HG03103 (cell line): ENCODE measurements around the gene RAE1.

Experiments used
- ATAC-seq: cut with Tn5 transposase; IDR thresholded peaks from one replicate; pipeline ENCODE4 v1.9.1; 2021; ENCODE audit warnings: low read depth; ENCODE audit not compliant: unreplicated experiment

RAE1 gene

DNA sequence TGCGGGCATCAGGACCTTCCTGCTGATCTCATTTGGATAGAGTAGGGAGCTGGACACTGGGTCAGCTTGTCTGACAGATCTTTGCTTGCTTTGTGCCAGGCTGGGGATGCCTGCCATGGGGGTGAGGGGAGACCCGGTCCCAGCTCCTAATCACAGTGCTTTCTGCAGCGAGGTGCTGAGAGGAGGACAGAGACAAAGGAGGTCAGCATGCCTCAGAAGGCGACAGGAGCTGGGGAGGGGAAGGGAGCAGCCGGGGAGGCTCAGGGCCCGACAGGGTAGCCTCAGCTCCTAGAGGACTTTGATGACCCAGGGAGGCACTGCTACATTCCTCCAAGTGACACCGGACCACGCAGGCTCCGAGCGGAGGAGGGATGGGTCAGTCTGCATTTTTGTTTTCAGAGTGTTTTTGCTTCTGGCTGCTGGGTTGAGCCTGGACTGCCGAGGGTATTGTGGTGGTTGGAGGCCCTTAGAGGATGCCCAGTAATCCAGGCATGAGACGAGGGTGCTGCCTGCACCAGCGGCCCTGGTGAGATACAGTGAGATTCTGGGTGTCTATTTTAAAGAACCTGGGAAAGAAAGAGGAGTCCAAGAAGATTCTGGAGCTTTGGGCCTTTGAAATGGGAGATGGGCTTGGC is 48.0 kb downstream of the RAE1 start:
- ATAC-seq: no peak

DNA sequence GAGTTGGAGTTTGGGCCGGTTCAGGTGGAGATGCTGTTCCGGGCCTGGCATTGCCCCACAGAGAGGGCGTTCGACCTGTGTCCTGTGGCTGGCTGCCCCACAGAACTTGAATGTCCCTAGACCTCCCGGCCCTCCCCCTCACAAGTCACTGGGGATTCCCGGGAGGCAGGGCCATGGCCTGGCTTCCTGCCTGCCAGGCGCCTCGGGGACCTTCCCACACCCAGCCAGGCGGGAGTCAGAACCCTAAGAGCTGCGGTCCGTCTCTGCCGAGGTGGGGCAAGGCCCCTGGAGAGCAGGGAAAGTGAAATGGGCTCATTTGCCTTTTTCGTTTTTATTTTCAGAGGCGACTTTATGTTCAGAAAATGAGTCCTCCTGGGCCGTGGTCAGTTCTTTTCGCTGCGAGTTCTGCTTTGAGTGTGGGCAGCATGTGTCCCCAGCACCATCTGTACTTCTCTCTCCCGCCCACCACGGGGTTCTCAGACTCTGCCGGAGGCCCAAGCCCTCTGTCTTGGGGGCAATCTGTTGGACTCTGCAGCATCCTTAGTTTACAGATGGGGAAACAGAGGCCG is 48.6 kb downstream of the RAE1 start:
- ATAC-seq: no peak

DNA sequence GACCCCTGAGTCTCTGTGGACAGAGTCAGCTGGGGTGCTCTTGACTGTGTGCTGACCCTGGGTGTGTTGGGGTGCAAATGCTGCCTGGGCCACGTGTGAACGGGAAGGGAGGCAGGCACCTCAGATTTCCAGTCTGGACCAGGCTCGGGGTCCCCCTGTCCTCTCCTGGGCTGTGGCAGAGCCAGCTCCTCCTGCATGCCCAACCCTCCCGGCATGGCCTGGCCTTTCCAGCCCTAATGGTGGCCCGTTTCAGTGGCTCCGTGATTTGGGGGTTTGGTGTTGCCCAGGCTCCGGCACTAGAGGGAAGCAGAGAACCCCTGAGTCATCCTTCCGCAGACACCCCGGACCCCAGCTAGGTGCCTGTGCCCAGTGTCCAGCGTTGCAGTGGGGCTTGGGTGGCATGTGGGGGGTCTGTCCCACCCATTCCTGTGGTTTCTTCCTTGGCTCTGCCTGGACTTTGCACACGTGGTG is 49.2 kb downstream of the RAE1 start:
- no peak for ATAC-seq

DNA sequence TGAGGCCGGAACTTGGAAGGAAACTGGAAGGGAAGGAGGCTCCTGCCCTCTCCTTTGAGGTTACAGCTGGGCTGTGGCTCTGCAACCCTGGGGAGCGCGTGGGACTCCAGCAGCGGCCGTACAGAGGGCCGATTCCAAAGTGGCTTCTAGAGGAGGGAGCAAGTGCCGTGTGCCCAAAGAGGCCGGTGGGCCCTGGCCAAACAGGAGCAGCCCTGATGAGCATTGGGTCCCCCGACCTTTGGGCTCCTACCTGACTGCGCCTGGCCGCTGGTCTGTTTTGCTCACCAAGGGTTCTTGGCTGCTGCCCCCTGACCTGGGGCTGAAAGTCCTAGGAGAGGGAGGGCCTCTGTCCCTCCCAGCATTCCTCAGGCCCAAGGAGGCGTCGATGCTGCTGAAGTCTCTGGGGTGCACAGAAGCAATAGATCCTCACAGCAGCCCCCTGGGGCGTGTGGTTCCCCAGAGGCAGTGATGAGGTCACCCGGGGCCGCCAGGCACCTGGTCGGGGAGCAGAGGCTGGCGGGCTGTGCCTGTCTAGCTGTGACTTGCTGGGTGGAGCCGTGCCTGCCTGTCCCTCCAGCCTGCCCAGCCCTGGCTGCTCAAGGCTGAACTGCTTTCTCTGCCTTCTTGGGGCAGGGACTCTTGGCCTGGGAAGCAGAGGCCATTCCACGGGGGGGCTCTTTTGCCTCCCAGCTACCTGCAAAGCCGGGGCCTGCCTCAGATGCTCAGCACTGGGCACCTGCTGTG is 49.9 kb downstream of the RAE1 start:
- ATAC-seq: no peak

DNA sequence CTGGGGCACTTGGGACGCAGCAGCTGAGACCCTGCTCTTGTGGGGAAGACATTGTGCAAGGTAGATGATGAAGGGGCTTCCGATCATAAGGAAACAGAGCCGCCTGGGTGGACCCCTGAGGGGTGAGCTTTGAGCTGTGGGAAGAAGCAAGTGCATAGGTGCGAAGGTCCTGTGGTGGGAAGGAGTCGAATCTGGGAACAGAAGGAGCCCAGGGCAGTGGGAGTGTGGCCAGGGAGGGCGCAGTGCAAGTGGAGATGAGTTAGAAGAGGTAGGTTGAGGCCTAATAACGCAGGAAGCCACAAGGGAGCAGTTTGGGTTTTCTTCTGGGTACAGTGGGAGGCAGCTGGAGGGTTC is 50.5 kb downstream of the RAE1 start:
- no peak for ATAC-seq

DNA sequence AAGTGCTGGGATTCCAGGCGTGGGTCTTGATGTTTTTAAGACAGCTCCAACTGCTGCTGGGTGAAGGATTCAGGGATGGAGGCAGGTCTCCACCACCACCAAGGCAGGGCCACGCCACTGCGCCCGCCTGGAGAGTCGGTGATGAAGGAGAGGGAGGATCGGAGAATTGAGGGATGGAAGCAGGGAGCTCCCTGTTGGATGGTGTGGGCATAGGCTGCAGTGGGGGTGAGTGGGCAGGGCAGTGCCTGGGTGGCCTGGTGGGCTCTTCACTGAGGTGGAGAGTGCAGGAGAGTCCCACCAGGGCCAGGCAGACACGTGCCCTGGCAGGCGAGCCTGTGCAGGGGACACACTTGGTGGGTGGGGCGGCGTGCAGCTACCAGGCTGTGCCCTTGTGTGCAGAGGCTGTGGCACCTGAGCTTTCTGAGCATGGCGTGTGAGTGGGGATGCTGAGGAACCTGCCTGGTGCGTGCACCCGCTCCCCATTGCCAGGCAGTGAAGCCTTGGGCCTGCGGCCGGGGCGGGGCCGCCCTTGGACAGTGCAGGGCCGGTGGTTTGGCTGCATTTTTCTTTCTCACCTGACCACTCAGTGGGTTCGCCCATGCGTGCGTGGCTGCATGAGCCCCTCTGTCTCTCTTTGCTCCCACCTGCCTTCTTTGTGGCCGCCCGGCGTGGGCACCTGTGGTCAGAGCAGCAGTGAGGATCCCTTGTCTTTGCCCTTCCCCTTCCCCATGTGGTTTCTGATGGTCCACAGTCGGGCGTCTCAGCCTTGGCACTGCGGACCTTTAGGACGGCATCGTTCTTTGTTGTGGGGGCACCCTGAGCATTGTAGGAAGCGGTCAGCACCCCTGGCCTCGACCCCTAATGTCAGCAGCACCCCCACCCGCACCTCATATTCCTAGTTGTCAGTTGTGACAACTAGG is 51.4 kb downstream of the RAE1 start:
- no peak for ATAC-seq

DNA sequence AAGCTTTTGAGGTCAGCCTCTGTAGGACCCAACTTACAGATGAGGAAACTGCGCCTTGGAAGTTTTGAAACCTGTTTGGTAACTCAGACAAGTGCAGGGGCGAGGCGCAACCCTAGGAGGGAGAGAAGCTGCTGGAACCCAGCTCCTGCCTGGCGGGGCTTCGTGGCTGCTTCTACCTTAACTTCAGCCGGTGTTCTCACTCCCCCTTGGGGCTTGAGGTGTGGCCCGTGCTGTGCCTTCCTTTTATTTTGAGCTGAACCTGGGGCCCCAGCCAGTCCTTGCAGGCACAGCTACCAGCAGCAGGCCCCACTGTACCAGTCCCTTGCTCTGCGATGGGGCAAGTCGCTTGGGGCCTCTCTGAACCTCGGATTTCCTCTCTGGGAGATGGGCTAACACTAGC is 52.2 kb downstream of the RAE1 start:
- ATAC-seq: no peak

DNA sequence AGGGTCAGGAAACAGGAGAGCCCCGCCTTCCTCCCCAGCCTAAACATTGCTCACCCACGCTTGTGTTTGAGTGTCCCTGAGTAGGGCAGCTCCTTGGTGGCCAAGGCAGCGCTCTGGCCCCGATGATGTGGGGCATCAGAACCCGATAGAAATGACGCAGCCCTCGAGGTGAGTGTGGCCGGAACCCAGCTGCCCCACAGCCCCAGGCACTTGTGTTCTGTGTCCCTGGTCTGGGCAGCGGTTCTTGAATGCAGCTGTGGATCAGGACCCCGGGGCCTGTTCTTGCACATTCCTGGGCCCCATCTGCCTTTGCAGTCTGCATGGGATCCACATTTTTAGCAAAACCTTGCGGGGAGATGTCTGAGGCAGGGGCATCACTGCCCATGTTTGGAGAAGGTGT is 53.0 kb downstream of the RAE1 start:
- no peak for ATAC-seq

DNA sequence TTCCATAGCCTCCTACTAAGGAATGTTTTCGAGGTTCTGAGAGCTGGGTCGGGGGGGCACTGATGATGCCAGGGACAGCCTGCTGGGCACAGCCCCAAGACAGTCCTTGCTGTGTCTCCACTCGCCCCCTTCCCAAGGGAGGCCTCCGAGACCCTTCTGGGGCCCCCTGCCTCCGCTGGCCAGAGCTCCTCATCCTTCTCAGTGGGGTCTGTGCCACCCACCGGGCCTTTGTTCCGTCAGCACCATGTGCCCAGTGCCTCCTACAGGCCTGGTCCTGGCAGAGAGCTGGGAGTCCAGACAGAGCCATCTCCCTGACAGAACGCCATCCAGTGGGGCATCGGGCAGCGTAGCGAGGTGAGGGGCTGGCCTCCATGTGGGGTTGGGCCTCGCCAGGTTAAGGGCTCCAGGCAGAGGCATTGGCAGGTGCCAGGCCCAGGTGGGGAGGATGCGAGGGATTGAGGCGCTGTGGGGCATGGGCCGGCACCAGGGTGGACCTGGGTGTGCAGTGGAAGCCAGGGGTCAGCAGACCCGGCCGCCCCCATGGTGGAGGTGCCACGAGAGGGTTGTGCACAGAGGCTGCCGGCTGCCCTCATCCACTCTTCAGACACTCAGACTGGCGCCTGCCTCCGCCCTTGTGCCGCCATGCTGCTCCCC is 53.5 kb downstream of the RAE1 start:
- no peak for ATAC-seq

DNA sequence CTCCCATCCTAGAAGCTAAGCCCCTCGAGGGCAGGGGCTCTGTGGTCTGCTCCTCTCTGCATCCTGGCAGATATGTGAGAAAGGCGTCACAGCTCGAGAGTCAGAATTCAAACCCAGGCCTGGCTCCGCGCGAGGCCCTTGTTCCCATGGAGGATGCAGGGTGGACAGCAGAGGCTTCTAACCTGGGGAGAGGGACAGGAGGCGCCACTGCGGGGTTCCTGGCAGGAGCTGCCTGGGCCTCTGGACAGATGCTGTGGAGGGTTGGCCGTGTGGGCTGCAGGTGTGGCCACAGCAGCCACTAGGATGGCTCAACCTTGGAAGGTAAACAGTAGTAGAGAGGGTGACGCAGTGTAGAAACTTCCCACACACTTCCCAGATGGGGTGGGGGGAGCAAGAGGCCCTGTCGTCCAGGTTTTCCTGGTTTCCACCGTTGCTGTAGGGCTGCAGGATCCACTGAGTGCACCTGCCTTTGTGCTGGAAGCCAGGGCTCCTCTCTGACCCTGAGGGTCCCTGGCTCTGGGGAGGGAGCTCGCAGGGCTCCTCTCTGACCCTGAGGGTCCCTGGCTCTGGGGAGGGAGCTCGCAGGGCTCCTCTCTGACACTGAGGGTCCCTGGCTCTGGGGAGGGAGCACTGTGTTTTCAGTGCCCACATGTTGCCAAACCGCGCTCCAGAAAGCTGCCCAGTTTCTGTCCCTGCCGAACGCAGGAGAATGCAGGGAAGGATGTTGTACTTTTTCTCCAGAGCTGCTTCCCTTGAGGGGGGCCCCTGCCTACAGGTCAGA is 54.4 kb downstream of the RAE1 start:
- ATAC-seq: no peak

DNA sequence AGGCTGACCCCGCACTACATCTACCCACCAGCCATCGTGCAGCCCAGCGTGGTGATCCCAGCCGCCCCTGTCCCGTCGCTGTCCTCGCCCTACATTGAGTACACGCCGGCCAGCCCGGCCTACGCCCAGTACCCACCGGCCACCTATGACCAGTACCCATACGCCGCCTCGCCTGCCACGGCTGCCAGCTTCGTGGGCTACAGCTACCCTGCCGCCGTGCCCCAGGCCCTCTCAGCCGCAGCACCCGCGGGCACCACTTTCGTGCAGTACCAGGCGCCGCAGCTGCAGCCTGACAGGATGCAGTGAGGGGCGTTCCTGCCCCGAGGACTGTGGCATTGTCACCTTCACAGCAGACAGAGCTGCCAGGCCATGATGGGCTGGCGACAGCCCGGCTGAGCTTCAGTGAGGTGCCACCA is 56.5 kb downstream of the RAE1 start:
- ATAC-seq: no peak

DNA sequence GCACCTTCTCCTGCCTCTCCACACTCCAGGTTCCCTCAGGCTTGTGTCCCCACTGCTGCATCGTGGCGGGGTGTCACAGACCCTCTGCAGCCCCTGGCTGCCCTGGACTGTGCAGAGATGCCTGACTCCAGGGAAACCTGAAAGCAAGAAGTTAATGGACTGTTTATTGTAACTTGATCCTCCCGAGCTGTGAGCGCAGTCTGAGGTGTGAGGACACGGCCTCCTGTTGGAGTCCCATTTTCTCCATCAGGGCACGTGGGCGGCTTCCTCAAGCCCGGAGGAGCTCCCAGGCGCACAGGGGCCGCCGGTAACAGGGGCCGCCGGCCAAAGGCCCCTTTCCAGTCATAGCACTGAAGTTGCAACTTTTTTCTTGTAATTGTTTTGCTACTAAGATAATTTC is 57.1 kb downstream of the RAE1 start:
- no peak for ATAC-seq

DNA sequence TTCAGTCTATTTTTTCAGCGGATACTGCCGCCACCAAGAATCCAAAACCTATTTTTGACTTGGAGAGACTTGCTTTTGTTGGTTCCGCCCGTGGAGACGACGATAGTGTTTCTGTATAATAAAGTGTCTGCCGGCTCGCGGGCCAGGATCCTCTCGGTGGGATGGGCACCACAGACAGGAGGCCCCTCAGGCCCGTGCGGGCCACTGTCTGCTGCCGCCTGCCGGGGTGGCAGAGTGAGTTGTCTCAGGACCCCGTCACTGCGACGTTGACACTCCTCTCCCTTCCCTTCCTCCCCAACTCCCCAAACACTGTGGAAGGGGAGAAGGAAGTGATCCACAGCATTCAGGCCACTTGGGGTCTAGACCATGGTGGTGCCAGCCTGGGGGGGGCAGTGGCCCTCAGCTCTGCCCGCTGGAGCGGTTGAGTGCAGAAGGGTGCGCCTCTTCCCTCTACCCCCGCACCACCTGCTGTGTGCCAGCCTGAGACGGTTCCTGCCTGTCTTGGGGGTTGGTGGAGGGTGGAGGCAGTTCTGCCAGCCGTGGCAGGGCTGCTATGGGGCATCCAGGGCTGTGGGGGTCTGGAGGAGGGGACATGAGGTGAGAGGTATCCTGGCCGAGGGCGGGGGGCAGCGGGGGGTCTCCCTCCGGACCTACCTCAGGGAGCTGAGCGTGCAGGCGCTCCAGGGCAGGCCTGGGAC is 57.6 kb downstream of the RAE1 start:
- ATAC-seq: no peak

DNA sequence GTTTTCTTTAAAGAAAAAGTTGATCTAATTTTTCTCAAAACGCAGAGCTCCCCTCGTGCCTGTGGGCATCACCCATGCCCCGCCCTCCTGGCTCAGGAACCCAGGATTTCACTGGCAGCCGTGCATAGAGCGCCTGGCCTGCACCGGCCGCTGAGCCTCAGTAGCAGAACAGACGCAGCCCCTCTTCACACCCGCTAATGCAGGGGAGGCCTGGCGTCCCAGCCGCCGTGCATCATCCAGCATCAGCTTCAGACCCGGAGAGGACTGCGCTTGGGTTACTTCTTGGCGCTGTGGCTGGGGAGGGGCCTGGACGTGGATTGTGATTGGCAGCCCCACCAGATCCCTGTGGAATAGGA is 58.2 kb downstream of the RAE1 start:
- ATAC-seq: no peak

DNA sequence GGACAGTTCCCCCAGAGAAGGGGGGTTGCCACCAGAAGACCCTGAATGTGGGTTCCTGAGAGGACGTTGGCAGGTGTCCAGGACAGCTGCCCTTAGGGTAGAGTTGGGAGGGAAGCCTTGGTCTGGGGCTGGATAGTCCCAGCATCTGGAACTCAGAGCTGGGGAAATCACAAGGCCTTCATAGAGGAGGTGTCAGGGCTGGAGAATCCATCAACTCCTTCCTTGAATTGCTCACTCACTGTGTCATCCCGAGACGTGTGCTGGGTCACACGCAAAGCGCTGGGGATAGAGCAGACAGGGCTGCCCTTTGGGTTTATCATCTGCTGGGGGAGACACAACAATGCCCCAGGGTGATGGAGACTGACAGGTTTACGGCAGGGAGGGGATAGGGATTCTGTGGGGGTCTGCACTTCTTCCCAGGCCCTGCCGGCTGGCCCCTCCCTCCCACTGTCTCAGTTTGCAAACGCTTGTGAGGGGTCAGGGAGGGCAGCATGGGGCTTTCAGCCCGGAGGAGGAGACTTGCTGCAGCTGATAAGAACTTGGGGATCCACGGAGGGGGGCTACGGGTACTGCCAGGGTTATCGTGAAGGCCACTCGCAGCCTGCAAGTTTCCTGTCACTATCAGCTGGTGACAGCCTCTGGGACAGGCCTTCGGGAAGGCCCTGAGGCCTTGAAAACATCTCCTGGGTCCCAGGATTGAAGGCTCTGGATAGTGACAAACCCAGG is 58.8 kb downstream of the RAE1 start:
- ATAC-seq: no peak

DNA sequence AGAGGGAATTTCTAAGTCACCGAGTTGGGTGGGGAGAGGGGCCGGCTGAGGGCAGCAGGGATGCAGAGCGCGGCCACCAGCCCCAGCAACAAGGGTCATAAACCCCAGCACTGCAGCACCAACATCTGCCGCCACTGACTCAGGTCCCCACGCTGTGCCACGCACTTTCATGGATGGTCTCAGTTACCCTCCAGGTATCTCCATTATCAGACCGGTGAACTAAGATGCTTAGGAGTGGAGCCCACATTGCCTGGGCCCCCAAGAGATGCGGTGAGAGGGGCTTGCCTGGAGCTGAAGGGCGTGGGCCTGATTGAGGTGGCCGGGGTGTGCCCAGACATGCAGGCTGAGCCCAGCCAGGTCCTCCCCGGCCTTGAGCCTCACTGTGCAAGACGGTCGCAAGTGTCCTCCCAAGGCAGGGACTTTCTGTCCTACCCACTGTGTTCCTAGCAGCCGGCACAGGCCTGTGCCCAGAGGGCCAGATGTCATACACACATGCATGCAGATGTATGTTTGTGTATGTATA is 59.4 kb downstream of the RAE1 start:
- ATAC-seq: no peak

DNA sequence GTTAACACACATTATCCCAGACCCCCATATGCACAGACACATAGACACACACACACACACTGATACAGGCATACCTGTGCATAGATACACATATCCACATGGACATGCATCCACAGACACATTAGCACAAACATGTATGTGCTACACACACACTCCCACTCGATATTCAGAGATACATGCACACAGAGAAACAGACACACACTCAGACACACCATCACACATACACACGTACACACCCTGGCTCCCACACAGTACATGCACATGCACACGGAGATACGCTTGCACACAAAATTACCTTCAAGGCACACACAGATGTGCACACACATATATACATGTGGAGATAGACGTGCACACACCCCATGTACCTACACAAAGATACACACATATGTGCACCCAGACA is 59.9 kb downstream of the RAE1 start:
- no peak for ATAC-seq
